Loucy (cell line): ENCODE measurements around the gene BRD4.

Experiments used
- CTCF ChIP-seq: fragments of 200-600 bp; sonication (generic); conservative IDR thresholded peaks from 2 replicates; pipeline ENCODE4 v1.5.1; 2014; ENCODE audit warnings: mild to moderate bottlenecking, antibody characterized with exemption, low read length
- EZH2phosphoT487 ChIP-seq: fragments of 200-600 bp; IDR thresholded peaks from 2 replicates; pipeline ENCODE4 v1.6.1; 2018; ENCODE audit warnings: antibody characterized with exemption, mild to moderate bottlenecking, moderate library complexity, borderline replicate concordance

- TF ChIP-seq CTCF (no peak), EZH2phosphoT487 (no peak)
Observed at GRCh38 chr19:15288146-15288963, 44.0 kb downstream of the BRD4 start.
